ENCODE measurements around the gene PCDH9.
"Not testable (repeated sequence)": the region's sequence is repeated elsewhere in the genome, so short reads cannot be mapped to it uniquely, and the experiment has no call there.

PCDH9 gene

DNA sequence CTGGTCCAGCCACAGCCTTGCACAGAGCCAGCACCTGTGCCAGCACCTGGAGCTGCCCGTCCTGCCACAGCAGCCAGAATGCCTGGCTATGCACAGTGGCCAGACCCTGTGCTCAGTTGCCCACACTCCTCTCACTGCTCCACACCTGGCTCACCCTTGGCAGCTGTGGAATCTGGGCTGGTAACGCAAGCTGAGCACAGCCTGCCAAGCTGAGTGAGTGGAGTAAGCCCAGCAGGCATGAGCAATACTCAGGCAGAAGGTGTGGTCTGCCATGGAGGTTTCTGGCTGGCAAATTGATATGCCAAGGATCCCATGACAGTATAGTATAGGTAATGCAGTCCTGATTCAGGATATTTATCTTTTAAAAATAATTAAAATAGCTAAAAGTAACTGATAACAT lies 122.2 kb downstream of the PCDH9 start:
- POLR2A ChIA-PET, result no interaction called here
- CTCF ChIA-PET, result no interaction called here
- no peak for DNase-seq (ENCODE audit: low read depth, low spot score)
- no peak overlapping the region for H3K4me3 ChIP-seq (ENCODE audit: low read depth, low read length)
- TF ChIP-seq, protein P1, sequence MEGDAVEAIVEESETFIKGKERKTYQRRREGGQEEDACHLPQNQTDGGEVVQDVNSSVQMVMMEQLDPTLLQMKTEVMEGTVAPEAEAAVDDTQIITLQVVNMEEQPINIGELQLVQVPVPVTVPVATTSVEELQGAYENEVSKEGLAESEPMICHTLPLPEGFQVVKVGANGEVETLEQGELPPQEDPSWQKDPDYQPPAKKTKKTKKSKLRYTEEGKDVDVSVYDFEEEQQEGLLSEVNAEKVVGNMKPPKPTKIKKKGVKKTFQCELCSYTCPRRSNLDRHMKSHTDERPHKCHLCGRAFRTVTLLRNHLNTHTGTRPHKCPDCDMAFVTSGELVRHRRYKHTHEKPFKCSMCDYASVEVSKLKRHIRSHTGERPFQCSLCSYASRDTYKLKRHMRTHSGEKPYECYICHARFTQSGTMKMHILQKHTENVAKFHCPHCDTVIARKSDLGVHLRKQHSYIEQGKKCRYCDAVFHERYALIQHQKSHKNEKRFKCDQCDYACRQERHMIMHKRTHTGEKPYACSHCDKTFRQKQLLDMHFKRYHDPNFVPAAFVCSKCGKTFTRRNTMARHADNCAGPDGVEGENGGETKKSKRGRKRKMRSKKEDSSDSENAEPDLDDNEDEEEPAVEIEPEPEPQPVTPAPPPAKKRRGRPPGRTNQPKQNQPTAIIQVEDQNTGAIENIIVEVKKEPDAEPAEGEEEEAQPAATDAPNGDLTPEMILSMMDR (IDR thresholded peaks at IDR 0.05; ENCODE audit: insufficient read depth, low read length, missing control alignments), result no peak

DNA sequence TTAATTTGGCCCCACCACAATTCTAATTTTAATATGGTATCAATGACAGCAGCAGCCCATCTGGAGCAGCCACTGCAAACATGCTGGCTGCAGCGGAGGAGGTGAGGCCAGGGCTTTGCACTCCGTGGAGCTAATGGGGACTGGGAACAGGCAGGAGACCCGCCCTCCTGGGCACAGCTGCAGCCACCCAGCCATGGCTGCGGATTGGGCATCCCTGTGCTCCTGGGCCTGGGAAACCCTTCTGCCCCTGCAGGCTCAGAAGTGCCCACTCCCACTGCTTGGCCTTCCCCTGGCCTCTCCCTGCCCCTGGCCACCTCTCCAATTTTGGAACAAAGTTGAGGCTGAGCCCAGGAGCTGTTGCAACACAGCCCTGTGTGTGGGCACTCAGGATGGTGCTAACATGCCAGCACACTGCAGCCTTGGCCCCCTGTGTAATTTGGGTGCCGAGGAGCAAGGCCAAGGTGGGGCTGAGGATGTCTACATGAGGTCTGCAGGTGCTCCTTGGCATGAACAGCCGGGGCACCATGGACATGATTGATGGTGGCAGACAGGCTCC lies 123.6 kb downstream of the PCDH9 start:
- ChIA-PET POLR2A (no interaction called here), CTCF (no interaction called here)
- TF ChIP-seq, protein P1 (IDR thresholded peaks at IDR 0.05; ENCODE audit: insufficient read depth, low read length, missing control alignments), result no peak

DNA sequence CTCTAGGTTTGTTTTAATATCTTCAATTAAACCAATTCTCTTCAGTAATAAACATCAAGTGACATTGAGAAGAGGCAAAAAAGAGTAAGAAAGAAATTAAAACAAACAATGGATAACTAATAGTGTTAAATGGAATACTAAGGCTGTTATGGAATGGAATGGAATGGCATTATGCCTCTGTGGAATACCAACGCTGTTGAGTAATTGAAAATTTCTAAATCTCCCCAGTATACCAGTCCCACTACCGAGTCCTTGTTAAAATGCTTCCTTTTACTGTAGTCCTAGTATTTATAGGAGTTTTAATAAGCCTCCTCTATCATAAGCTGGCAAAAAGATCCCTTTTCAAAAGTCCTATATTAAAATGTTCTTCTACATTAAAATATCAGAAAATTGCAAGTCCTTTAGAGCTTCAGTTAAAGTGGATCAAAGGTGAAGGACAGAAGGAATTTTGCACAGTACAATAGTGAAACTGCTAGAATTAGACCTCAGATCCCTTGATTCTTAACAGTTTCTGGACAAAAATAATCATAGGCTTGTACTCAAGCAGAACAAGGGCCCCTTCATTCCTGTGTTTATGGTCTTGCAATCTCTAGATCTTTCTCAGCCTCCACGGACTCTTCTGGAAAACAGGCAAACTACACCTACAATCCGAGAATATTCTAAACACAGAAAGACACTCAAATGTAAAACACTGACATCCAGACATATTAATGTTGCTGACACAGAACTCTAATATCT lies 128.2 kb downstream of the PCDH9 start:
- TF ChIP-seq, protein P1 (IDR thresholded peaks at IDR 0.05; ENCODE audit: insufficient read depth, low read length, missing control alignments), result no peak
- ChIA-PET CTCF (no interaction called here), POLR2A (no interaction called here)
- no peak overlapping the region for H3K4me3 ChIP-seq (ENCODE audit: low read depth, low read length)
- DNase-seq (ENCODE audit: low read depth, low spot score), result no peak

More for the DNA sequence above, 123.6 kb downstream of the PCDH9 start:
- DNase-seq (ENCODE audit: low read depth, low spot score), result no peak
- H3K4me3 ChIP-seq (ENCODE audit: low read depth, low read length), result no peak overlapping the region

DNA sequence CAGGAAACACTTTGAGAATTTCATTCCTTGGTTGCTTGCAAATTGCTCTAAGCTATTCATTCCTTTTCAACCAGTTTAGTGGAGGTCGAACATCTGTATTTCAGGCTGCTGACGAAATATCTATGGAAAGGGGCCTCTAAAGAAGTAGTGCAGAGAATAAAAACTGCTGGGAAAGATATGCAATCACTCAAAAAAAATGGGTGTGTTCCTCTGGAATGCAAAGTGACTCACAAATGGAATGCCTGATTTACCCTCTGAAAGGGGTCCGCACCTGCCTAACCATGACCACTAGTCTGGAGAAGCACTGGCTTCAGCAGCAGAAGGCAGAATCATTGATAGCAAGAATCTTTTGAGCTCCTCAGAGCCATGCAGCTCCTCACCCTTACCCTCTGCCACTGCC lies 129.4 kb downstream of the PCDH9 start:
- no peak overlapping the region for H3K4me3 ChIP-seq (ENCODE audit: low read depth, low read length)
- TF ChIP-seq, protein P1 (IDR thresholded peaks at IDR 0.05; ENCODE audit: insufficient read depth, low read length, missing control alignments), result no peak
- ChIA-PET CTCF (no interaction called here), POLR2A (no interaction called here)
- no peak for DNase-seq (ENCODE audit: low read depth, low spot score)

DNA sequence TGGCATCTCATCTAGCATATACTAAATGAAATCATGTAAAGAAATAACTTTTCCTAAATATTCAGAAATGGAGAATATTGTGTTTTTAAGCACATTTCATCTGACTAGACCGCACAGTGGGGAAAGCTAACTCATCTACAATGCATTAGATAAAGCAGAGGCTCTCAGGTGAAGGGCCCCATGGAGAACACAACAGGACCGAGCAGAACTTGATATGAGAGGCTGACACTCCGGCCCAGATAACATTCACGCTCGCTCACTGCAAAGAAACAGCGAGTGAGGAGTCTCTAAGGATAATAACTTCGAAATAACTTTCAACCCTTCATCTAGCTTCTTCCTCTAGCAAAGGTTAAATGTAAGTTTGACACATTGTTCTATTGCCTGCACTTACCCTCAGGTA lies 130.6 kb downstream of the PCDH9 start:
- ChIA-PET POLR2A (no interaction called here), CTCF (no interaction called here)
- TF ChIP-seq, protein P1 (IDR thresholded peaks at IDR 0.05; ENCODE audit: insufficient read depth, low read length, missing control alignments), result no peak
- no peak overlapping the region for H3K4me3 ChIP-seq (ENCODE audit: low read depth, low read length)
- no peak for DNase-seq (ENCODE audit: low read depth, low spot score)

DNA sequence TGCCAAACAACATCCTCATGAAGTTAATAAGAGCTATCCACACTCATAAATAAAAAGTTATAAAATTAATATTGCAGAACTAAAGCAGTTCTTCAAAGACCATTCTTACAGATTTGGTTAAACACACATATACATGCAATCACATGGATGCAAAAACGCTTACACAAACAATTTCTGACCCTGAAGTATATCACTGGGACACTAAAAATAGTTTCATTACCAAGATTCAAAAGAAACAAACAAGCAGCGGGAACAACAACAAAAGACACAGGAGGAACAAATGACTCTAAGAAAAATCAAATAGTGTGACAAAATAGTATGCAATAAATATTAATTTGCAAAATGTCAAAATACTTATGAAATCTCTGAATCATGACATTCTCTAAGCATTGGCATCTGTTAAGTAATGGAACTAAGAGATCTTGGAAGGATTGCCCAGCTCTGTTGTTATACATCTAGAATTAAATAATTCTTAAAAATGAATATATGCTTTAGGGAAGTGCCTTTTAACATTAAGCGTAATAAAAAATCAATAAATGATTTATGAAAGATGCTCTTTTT lies 132.2 kb downstream of the PCDH9 start:
- no peak for DNase-seq (ENCODE audit: low read depth, low spot score)
- TF ChIP-seq, protein P1 (IDR thresholded peaks at IDR 0.05; ENCODE audit: insufficient read depth, low read length, missing control alignments), result no peak
- no peak overlapping the region for H3K4me3 ChIP-seq (ENCODE audit: low read depth, low read length)
- ChIA-PET CTCF (interaction anchor here (1.0 kb wide), 1 partner anchor 126 kb away, joined by 3 read pairs; no protein-coding TSS in a partner anchor), POLR2A (no interaction called here)

DNA sequence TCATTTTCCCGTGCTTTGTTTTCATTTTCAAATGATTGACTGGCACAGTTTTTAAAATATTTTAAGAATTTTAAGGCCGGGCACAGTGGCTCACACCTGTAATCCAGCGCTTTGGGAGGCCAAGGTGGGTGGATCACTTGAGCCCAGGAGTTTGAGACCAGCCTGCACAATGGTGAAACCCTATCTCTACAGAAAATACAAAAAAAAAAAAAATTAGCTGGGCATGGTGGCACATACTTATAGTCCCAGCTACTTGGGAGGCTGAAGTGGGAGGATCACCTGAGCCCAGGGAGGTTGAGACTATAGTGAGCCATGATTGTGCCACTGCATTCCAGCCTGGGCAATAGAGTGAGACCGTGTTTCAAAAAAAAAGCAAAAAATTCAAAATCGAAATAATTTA lies 133.2 kb downstream of the PCDH9 start:
- H3K4me3 ChIP-seq (ENCODE audit: low read depth, low read length); POLR2A ChIA-PET; DNase-seq (ENCODE audit: low read depth, low spot score): not testable (repeated sequence)
- CTCF ChIA-PET, result interaction anchor here (1.0 kb wide), 1 partner anchor 127 kb away, joined by 3 read pairs; no protein-coding TSS in a partner anchor
